Right atrium auricular region (tissue), 2 donors: Measurements from ENCODE around the gene MYH14. TPM values are rescaled to one million over a fixed set of nuclear protein-coding genes. Genes with fewer than 3 reads are reported as not detected.

Experiments
- DNase-seq: peaks from one replicate; pipeline ENCODE4 v3.0.0-alpha.2; 2019; ENCODE audit warnings: low spot score
- H3K27ac ChIP-seq, 2 donors: fragments of 200-600 bp; sonication (generic); 1 replicate in 1 of 2; 2 replicates in 1 of 2; pipeline ENCODE4 v1.5.1; 2016 to 2019
- H3K27me3 ChIP-seq, 2 donors: fragments of 200-600 bp; sonication (generic); one replicate each; pipeline versions ENCODE4 v1.5.1 to v1.6.0; 2017 to 2019
- H3K36me3 ChIP-seq: fragments of 200-600 bp; sonication (generic); one replicate; pipeline ENCODE4 v1.5.1; 2016
- H3K4me1 ChIP-seq, 2 donors: fragments of 200-600 bp; sonication (generic); one replicate each; pipeline versions ENCODE4 v1.5.1 to v1.6.0; 2017 to 2019
- H3K4me3 ChIP-seq, 2 donors: fragments of 200-600 bp; sonication (generic); 1 replicate in 1 of 2; 2 replicates in 1 of 2; pipeline ENCODE4 v1.5.1; 2017 to 2019; ENCODE audit warnings: mild to moderate bottlenecking in 1 of 2, moderate library complexity in 1 of 2
- H3K9me3 ChIP-seq, 2 donors: fragments of 200-600 bp; sonication (generic); one replicate each; pipeline ENCODE4 v1.5.1; 2019
- CTCF ChIP-seq, 2 donors: fragments of 200-600 bp; sonication (generic); IDR thresholded peaks; one replicate each; pipeline ENCODE4 v1.5.1; 2019; ENCODE audit warnings: antibody characterized with exemption in 2 of 2
- total RNA-seq, 2 donors: library from RNA; depleted of rRNA; stranded (reverse); fragments of >200 nt; gene quantifications; one replicate each; pipeline ENCODE4 v1.1.0, GENCODE V29; 2016

MYH14 gene
- total RNA-seq, 2 donors from 2014 or later = 40.9 to 44.5 TPM

- no peak for DNase-seq
- Histone ChIP-seq H3K36me3 (peaks cover 47% of the 10 kb centered on the region), H3K27ac (no peak overlapping the region), H3K9me3 (no peaks in the 10 kb centered on the region), H3K4me1 (no peaks in the 10 kb centered on the region), H3K27me3 (no peaks in the 10 kb centered on the region), H3K4me3 (no peak overlapping the region)
- no peak for TF ChIP-seq CTCF (IDR thresholded peaks at IDR 0.05)
Measured at GRCh38 chr19:50276370-50277063, 73.1 kb downstream of the MYH14 start.

- DNase-seq = no peak
- no peak for TF ChIP-seq CTCF (IDR thresholded peaks at IDR 0.05)
- peaks cover 39% of the 10 kb centered on the region for H3K36me3 ChIP-seq
- H3K9me3 ChIP-seq = no peaks in the 10 kb centered on the region
- no peak overlapping the region for H3K4me3 ChIP-seq
- no peaks in the 10 kb centered on the region for H3K27me3 ChIP-seq
- H3K4me1 ChIP-seq = no peaks in the 10 kb centered on the region
- H3K27ac ChIP-seq = no peak overlapping the region
Measured at GRCh38 chr19:50277966-50278580, 74.7 kb downstream of the MYH14 start.

GRCh38 chr19:50280074-50280473 lies 76.7 kb downstream of the MYH14 start:
- TF ChIP-seq CTCF (IDR thresholded peaks at IDR 0.05) = no peak
- peaks cover 42% of the 10 kb centered on the region for H3K36me3 ChIP-seq
- H3K9me3 ChIP-seq = peaks cover 0 to 3% of the 10 kb centered on the region in 2 donors

GRCh38 chr19:50280983-50281382 lies 77.6 kb downstream of the MYH14 start:
- DNase-seq = no peak
- H3K36me3 ChIP-seq = peaks cover 39% of the 10 kb centered on the region
- peaks cover 0 to 12% of the 10 kb centered on the region in 2 donors for H3K9me3 ChIP-seq
- no peak for TF ChIP-seq CTCF (IDR thresholded peaks at IDR 0.05)
- H3K27me3 ChIP-seq = no peaks in the 10 kb centered on the region
- H3K27ac ChIP-seq = no peak overlapping the region
- no peaks in the 10 kb centered on the region for H3K4me1 ChIP-seq
- H3K4me3 ChIP-seq = no peak overlapping the region

More at GRCh38 chr19:50280074-50280473, 76.7 kb downstream of the MYH14 start:
- DNase-seq = no peak
- no peak overlapping the region for H3K4me3 ChIP-seq
- H3K4me1 ChIP-seq = no peaks in the 10 kb centered on the region
- H3K27me3 ChIP-seq = no peaks in the 10 kb centered on the region
- H3K27ac ChIP-seq = no peak overlapping the region

- TF ChIP-seq CTCF (IDR thresholded peaks at IDR 0.05) = no peak
- H3K27me3 ChIP-seq = no peaks in the 10 kb centered on the region
- H3K27ac ChIP-seq = no peak overlapping the region
- H3K36me3 ChIP-seq = peaks cover 38% of the 10 kb centered on the region
- peaks cover 0 to 13% of the 10 kb centered on the region in 2 donors for H3K9me3 ChIP-seq
- H3K4me3 ChIP-seq = no peak overlapping the region
- no peaks in the 10 kb centered on the region for H3K4me1 ChIP-seq
- no peak for DNase-seq
Measured at GRCh38 chr19:50281491-50281890, 78.1 kb downstream of the MYH14 start.
